22Rv1 (cell line): Measurements from ENCODE around the gene HBS1L.

Experiments
- H3K27ac ChIP-seq: fragments of 450-650 bp; 2 replicates; pipeline ENCODE4 v1.5.1; 2017
- CTCF ChIP-seq: fragments of 450-650 bp; IDR thresholded peaks from 2 replicates; pipeline ENCODE4 v1.5.1; 2017; ENCODE audit warnings: mild to moderate bottlenecking
- ZFX ChIP-seq: fragments of 450-650 bp; IDR thresholded peaks from 2 replicates; pipeline ENCODE4 v1.6.1; 2017; ENCODE audit warnings: antibody characterized with exemption, borderline replicate concordance

The HBS1L gene

DNA sequence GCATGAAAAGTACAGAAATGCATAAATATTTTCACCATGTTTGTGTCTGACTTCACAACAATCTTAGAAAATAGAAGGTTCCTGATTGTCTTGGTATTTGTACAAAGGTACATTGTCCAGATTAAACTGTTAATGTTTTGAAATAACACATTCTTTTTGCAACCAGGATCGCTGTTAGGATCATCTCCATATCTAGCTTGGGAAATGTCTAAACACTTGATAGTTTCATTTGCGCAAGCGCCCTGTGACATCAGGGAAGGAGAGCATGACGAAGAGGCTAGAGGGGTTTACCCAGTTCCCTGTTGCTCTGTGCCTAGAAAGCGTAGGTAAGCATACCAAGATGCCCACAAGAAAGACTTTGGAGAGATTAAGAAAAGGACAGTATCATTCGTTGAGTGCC, 124.2 kb downstream of the HBS1L start:
- no peak overlapping the region for H3K27ac ChIP-seq
- no peak for TF ChIP-seq ZFX
- no peak for TF ChIP-seq CTCF

DNA sequence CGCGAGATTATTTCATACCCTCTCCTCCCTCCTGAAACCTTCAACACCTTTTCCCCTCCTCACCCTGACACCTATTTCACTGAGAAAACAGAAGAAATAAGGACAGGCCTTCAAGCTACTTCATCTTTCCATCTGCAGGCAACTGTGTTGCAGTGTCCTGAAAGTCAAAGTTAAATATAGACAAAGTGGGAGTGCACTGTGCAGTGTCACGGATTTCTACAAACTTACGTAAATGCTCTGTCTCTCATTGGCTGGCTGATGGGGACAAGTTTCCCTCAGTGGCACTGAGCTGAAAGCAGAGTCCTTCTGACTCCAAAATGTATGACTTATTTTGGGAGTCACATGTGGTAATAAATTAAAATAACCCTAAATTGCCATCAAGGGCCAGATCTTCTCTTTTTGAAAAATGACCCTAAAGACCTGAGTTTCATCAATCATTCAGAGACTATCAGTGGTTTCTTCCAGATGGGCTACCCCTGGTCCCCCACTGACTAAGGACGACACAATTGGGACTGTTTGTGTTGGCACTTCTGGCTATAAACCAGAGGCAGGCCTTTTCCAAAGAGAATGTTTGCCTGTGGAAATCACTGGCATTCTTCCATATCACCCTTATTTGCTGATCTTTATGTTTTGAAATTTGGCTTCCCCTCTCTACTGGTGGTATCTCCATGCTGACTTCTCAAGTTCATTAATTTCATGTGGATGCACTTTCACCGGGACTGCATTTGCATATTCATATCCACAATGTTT, 126.3 kb downstream of the HBS1L start:
- TF ChIP-seq CTCF (no peak), ZFX (no peak)
- H3K27ac ChIP-seq: no peak overlapping the region

- H3K27ac ChIP-seq: no peak overlapping the region
- TF ChIP-seq CTCF: no peak
- TF ChIP-seq ZFX: no peak
Observed at GRCh38 chr6:134925800-134926199, 128.8 kb downstream of the HBS1L start.

- TF ChIP-seq CTCF (no peak), ZFX (no peak)
- no peak overlapping the region for H3K27ac ChIP-seq
Observed at GRCh38 chr6:134921721-134922261, 132.8 kb downstream of the HBS1L start.

DNA sequence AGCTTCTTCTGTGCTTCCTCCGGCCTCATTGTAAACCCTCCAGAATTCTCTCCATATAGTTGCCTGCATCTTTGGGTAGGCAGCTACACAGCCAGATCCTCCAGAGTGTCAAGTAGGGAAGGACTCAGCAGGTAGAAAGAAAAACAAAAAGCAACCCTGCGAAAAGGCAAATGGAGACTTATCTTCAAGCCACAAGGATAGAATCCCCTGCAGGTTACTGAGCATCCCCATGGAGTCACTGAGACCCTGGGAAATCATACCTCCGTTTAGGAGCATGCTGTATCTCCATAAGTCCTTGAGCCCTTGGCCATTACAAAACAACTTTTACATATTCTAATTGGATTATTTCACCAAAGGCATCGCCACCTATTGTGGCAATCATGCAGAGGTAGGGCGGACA, 133.3 kb downstream of the HBS1L start:
- no peak overlapping the region for H3K27ac ChIP-seq
- TF ChIP-seq ZFX (no peak), CTCF (no peak)

DNA sequence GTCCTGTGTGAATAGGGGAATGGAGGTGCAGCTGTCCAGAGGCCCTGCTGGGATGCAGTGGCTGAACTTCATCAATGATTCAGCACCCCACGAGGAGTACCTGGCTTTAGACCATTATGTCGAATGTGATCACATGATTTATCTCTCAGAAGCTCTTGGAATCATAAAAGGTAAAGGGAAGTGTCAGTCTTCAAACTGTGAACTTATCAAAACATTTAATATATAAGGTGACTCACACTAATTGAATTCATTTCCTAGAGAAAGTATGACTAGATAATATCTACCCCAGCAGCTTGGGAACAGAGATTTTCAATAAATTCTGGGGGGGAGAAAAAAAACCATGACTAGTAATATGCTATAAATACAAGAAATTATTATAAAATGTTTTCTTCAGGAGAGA, 134.2 kb downstream of the HBS1L start:
- H3K27ac ChIP-seq: no peak overlapping the region
- TF ChIP-seq CTCF (no peak), ZFX (no peak)

DNA sequence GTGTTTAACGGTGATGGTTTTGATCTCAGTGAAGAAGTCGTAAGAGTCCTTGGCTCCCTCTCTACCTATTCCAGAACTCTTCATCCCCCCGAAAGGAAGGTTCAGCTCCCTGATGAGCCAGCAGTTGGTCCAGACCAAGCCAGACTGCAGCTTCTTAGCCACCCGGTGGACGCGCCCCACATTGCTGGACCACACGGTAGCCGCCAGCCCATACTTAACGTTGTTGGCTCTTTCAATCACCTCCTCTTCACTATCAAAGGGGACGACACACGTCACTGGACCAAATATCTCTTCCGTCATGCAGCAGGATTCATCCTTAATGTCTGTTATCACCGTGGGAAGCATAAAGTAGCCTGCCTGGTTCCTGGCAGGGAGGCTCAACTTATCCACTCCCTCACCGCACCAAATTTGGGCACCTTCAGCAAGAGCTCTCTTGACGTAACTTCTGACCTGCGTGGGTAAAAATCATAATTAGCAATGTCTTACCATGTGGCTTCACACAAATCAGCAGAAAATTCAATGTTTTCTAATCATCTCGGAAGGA, 136.1 kb downstream of the HBS1L start:
- H3K27ac ChIP-seq: no peak overlapping the region
- TF ChIP-seq ZFX: no peak
- no peak for TF ChIP-seq CTCF
